ENCODE data around the gene MEX3A. TPM values are rescaled to one million over a fixed set of nuclear protein-coding genes. Genes with fewer than 3 reads are reported as not detected.

The MEX3A gene
- total RNA-seq, 2 donors from 2014 or later = 0.06 to 0.07 TPM

DNA sequence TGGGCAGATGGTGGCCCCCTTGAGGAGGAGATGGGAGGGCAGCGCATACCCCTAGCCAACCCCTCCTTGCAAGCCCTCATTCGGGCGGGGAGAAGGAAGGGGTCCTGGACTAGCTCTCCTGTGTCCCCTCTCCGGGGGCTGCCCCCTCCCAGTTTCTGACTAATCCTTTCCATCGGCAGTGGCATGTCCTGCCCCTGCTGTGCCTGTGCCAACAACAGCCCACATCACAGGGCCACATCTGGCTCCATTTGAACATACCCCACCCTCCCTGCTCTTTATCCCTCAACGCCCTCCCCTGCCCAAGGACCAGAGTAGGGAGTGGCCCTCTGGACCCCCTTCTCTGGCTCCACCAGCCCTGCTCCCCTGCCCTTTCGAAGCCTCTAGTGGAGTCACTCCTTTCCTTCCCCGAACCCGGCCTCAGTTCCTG is 21.3 kb upstream of the MEX3A start:
- no peak for DNase-seq (ENCODE audit: low spot score)
- H3K4me1 Mint-ChIP-seq (ENCODE audit: low read depth in 2 of 2) = peaks cover 29 to 38% of the 10 kb centered on the region in 2 donors
- peak overlapping the region in 1 of 2 donors; percentile 16 for H3K27ac Mint-ChIP-seq
- ATAC-seq = no peak
- H3K9me3 Mint-ChIP-seq = no peaks in the 10 kb centered on the region
- H3K27me3 Mint-ChIP-seq = peaks cover 6 to 14% of the 10 kb centered on the region in 2 donors
- no peaks in the 10 kb centered on the region for H3K36me3 Mint-ChIP-seq
- no peak overlapping the region for H3K4me3 Mint-ChIP-seq

GRCh38 chr1:156102633-156103511 is 20.6 kb upstream of the MEX3A start:
- Mint-ChIP-seq H3K36me3 (no peaks in the 10 kb centered on the region), H3K27ac (no peak overlapping the region), H3K4me1 (ENCODE audit: low read depth in 2 of 2) (peaks cover 36 to 45% of the 10 kb centered on the region in 2 donors), H3K9me3 (no peaks in the 10 kb centered on the region), H3K27me3 (peaks cover 6 to 20% of the 10 kb centered on the region in 2 donors), H3K4me3 (no peak overlapping the region)
- ATAC-seq (no peak), DNase-seq (ENCODE audit: low spot score) (no peak)

GRCh38 chr1:156101880-156102279 is 19.6 kb upstream of the MEX3A start:
- H3K4me1 Mint-ChIP-seq (ENCODE audit: low read depth in 2 of 2) = peaks cover 44 to 51% of the 10 kb centered on the region in 2 donors
- H3K9me3 Mint-ChIP-seq = no peaks in the 10 kb centered on the region
- H3K36me3 Mint-ChIP-seq = no peaks in the 10 kb centered on the region
- ATAC-seq (no peak), DNase-seq (ENCODE audit: low spot score) (no peak)
- H3K4me3 Mint-ChIP-seq = no peak overlapping the region
- H3K27ac Mint-ChIP-seq = no peak overlapping the region
- H3K27me3 Mint-ChIP-seq = peaks cover 6 to 20% of the 10 kb centered on the region in 2 donors

DNA sequence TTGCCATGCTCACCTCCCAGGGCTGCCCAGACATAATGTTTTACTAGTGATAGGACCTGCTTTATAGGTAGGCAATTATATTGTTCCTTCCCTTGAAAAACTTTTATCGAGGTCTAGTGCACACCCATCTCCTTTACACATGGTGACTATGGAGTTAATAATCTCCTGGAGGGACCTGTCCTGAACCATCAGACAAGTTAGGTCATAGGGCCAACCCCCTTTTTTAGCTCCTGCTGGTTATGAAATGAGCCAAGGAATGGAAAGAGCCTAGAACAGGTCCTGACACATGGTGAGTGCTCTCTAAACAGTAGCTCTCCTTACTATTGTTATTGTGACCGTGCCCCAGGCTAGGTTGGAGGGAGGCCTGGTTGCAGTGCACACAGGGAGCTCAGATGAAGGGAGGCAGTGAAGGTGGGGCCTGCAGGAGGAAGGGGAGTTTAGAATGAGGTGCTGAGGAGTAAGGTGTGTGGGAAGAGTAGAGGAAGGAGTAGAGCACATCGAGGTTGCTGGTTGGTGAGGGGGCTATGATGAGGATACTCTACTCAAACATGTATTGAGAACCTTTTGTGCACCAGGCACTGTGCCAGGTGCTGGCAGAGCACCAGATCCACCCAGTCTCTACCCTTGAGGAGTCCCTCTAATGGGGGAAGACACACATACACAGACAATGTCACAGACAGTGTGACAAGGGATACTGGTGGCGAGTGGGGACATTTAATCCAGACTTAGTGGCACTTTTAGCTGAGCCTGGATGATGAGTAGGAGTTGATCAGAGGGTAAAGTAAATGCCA is 18.1 kb upstream of the MEX3A start:
- H3K4me3 Mint-ChIP-seq = no peak overlapping the region
- peak overlapping the region in 1 of 2 donors; percentile 5 for H3K27ac Mint-ChIP-seq
- peaks cover 6 to 25% of the 10 kb centered on the region in 2 donors for H3K27me3 Mint-ChIP-seq
- DNase-seq (ENCODE audit: low spot score) (no peak), ATAC-seq (no peak)
- no peaks in the 10 kb centered on the region for H3K9me3 Mint-ChIP-seq
- H3K4me1 Mint-ChIP-seq (ENCODE audit: low read depth in 2 of 2) = peaks cover 48 to 55% of the 10 kb centered on the region in 2 donors
- no peaks in the 10 kb centered on the region for H3K36me3 Mint-ChIP-seq

GRCh38 chr1:156099282-156099681 is 17.0 kb upstream of the MEX3A start:
- Mint-ChIP-seq H3K9me3 (no peaks in the 10 kb centered on the region), H3K4me3 (no peak overlapping the region), H3K4me1 (ENCODE audit: low read depth in 2 of 2) (peaks cover 38 to 47% of the 10 kb centered on the region in 2 donors), H3K27me3 (peaks cover 6 to 25% of the 10 kb centered on the region in 2 donors), H3K36me3 (no peaks in the 10 kb centered on the region), H3K27ac (no peak overlapping the region)
- ATAC-seq (no peak), DNase-seq (ENCODE audit: low spot score) (no peak)

- peaks cover 37 to 43% of the 10 kb centered on the region in 2 donors for H3K4me1 Mint-ChIP-seq (ENCODE audit: low read depth in 2 of 2)
- peak overlapping the region; percentile 93 for H3K27ac Mint-ChIP-seq
- no peak overlapping the region for H3K4me3 Mint-ChIP-seq
- H3K36me3 Mint-ChIP-seq = no peaks in the 10 kb centered on the region
- no peak for ATAC-seq
- no peak for DNase-seq (ENCODE audit: low spot score)
- no peaks in the 10 kb centered on the region for H3K9me3 Mint-ChIP-seq
- peaks cover 10 to 25% of the 10 kb centered on the region in 2 donors for H3K27me3 Mint-ChIP-seq
These were observed 16.5 kb upstream of the MEX3A start for GRCh38 chr1:156098784-156099183.

DNA sequence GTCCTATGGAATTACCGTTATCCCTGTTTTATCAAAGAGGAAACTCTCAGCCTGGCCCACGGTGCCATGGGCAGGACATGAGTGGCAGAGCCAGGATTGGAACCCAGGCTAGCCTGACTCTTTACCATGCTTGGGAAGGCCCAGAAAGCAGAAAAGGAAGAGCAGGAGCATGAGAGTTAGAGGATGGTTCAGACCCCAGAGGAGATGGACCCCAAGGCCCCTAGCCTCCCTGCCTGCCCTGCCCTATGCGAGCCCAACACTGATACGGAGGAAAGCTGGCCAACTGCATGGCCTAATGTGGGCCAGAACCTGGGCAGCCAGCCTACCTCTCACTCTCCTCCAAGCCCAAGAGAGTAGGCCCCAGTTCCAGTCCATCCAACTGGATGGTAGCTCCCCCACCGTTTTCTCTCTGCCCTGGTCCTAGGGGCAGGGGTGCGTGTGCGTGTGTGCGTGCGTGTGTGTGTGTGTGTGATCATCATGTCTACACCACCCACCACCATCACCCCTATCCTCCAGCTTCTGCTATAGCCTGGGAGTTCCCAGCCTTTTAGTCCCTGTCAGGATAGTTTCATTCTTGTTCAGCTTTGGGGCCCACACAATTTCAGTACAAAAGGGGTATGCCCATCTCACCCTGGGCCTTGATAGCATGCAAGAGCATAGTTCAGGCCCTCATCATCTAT is 15.4 kb upstream of the MEX3A start:
- peak overlapping the region; percentile 93 for H3K27ac Mint-ChIP-seq
- peak; percentile 66 for DNase-seq (ENCODE audit: low spot score)
- peaks cover 37 to 39% of the 10 kb centered on the region in 2 donors for H3K4me1 Mint-ChIP-seq (ENCODE audit: low read depth in 2 of 2)
- ATAC-seq = peak; percentile 27 to 55
- H3K4me3 Mint-ChIP-seq = peak overlapping the region; percentile 80
- no peaks in the 10 kb centered on the region for H3K9me3 Mint-ChIP-seq
- H3K36me3 Mint-ChIP-seq = no peaks in the 10 kb centered on the region
- H3K27me3 Mint-ChIP-seq = peaks cover 14 to 25% of the 10 kb centered on the region in 2 donors

GRCh38 chr1:156096640-156097391 is 14.6 kb upstream of the MEX3A start:
- H3K4me1 Mint-ChIP-seq (ENCODE audit: low read depth in 2 of 2) = peaks cover 37 to 39% of the 10 kb centered on the region in 2 donors
- H3K36me3 Mint-ChIP-seq = no peaks in the 10 kb centered on the region
- H3K27ac Mint-ChIP-seq = peak overlapping the region; percentile 93
- peaks cover 14 to 25% of the 10 kb centered on the region in 2 donors for H3K27me3 Mint-ChIP-seq
- H3K4me3 Mint-ChIP-seq = peak overlapping the region; percentile 80
- no peaks in the 10 kb centered on the region for H3K9me3 Mint-ChIP-seq
- DNase-seq (ENCODE audit: low spot score) = peak; percentile 97
- ATAC-seq = peak; percentile 94 to 95

DNA sequence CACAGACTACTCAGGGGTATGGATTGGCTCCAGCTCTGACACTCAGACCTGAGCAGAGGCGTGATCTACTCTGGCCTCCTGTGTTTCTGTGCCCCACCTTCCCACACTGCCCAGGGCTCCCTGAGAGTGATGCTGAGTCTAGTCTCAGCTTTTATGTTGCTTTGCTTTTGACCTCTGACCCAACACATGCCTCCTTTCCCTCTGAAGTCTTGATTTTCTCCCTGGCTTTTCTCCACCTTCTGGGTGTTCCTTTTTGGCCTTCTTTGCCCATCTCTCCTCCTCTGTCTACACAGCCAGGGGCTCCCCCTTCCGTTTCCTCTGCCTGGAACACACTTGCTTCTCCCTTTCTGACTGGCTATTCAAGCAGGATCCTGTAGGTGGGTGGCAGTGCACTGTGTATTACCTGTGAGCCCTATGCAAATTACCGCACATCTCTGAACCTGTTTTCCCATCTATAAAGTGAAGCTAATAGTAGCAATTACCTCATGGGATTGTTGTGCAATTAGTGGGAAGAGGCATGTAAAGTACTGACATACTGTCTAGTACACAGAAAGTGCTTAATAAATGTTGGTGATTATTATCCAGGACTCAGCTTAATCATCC is 13.7 kb upstream of the MEX3A start:
- Mint-ChIP-seq H3K27ac (peak overlapping the region; percentile 93), H3K27me3 (peaks cover 14 to 25% of the 10 kb centered on the region in 2 donors), H3K4me1 (ENCODE audit: low read depth in 2 of 2) (peaks cover 37 to 39% of the 10 kb centered on the region in 2 donors), H3K9me3 (no peaks in the 10 kb centered on the region), H3K4me3 (peak overlapping the region; percentile 80), H3K36me3 (no peaks in the 10 kb centered on the region)
- ATAC-seq (no peak), DNase-seq (ENCODE audit: low spot score) (no peak)

- no peak for ATAC-seq
- DNase-seq (ENCODE audit: low spot score) = no peak
- Mint-ChIP-seq H3K9me3 (no peaks in the 10 kb centered on the region), H3K27me3 (peaks cover 8 to 14% of the 10 kb centered on the region in 2 donors), H3K4me1 (ENCODE audit: low read depth in 2 of 2) (peaks cover 11 to 12% of the 10 kb centered on the region in 2 donors), H3K36me3 (no peaks in the 10 kb centered on the region), H3K27ac (no peak overlapping the region), H3K4me3 (no peak overlapping the region)
These were observed 9.3 kb upstream of the MEX3A start for GRCh38 chr1:156091610-156092009.

DNA sequence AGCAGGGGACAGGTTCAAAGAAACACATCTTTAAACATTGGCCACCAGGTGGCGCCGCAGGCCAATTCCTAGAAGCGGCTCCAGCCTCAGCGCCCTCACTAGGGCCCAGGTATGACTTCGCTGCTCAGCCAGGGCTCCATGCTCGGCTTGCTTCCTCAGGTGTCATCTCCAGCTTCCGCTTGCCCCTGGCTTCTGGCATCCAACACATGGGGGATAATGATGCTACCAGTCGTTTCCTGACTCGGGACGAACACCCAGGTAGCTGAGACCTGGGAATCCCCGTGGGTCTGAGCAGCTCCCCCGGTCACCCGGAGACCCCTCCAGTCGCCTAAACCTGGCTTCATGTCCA is 8.5 kb upstream of the MEX3A start:
- no peak overlapping the region for H3K4me3 Mint-ChIP-seq
- peaks cover 3 to 4% of the 10 kb centered on the region in 2 donors for H3K4me1 Mint-ChIP-seq (ENCODE audit: low read depth in 2 of 2)
- H3K27me3 Mint-ChIP-seq = peaks cover 8 to 9% of the 10 kb centered on the region in 2 donors
- no peak overlapping the region for H3K27ac Mint-ChIP-seq
- no peaks in the 10 kb centered on the region for H3K9me3 Mint-ChIP-seq
- peak; percentile 85 for DNase-seq (ENCODE audit: low spot score)
- peak; percentile 86 to 89 for ATAC-seq
- no peaks in the 10 kb centered on the region for H3K36me3 Mint-ChIP-seq

DNA sequence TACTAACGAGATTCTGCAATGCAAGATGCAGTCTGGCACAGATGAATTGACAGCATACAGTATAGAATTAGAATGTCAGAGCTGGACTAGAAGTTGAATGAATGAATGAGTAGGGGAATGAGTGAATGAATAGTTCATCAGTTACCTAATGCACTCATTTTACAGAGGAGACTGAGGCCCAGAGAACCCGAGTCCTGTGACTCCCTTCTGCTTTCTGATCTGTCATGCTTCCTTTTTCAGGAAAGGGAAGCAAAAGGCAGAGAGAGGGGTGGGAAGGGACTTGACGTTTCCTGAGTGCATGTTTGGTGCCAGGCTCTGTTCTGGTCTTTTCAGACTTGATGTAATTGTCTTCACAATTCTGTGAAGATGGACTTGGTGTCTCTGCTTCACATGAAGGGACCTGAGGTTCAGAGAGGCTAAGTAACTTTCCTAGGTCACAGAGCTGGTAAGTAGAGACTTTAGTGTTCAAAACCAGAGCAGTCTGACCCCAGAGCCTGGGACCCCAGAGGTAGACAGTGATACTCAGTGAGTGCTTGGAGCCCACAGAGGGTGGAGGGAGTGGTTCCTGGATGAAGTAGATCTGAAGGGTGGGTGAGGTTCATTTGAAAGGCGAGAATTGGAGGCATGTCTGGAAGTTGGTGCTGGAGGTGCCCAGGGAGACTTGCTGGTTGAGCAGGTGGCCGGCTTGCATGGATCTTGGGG is 8.0 kb upstream of the MEX3A start:
- DNase-seq (ENCODE audit: low spot score) = no peak
- Mint-ChIP-seq H3K27me3 (peaks cover 8 to 9% of the 10 kb centered on the region in 2 donors), H3K4me3 (no peak overlapping the region), H3K4me1 (ENCODE audit: low read depth in 2 of 2) (no peaks in the 10 kb centered on the region), H3K27ac (no peak overlapping the region), H3K9me3 (no peaks in the 10 kb centered on the region), H3K36me3 (no peaks in the 10 kb centered on the region)
- ATAC-seq = peak in 1 of 2 donors; percentile 52

Measured in natural killer cell treated with Interleukin-12 subunit alpha and Interleukin-12 subunit beta and Interleukin-15 and Interleukin-18, amount 100 ng/mL, for 72 hours (primary cell).